GM04503 (cell line): ENCODE results near the gene GASK1B.

Experiments used
- DNase-seq: peaks from one replicate; pipeline ENCODE4 v3.0.0-alpha.2; 2012; ENCODE audit warnings: low read depth

The GASK1B gene

GRCh38 chr4:158172261-158173258, at the start of gene GASK1B:
GASK1B (minus strand) TSS chr4:158173025; CDS start chr4:158171375, 1,650 bp downstream.
- no peak for DNase-seq

- DNase-seq: no peak
Measured at GRCh38 chr4:158219623-158220022, 46.8 kb upstream of the GASK1B start.

- DNase-seq: no peak
Measured at GRCh38 chr4:158217763-158218162, 44.9 kb upstream of the GASK1B start.

GRCh38 chr4:158214856-158215255, 42.0 kb upstream of the GASK1B start:
- no peak for DNase-seq

- no peak for DNase-seq
Measured at GRCh38 chr4:158213466-158213865, 40.6 kb upstream of the GASK1B start.

- DNase-seq: no peak
Measured at GRCh38 chr4:158211222-158211621, 38.4 kb upstream of the GASK1B start.

- peak; percentile 27 for DNase-seq
Measured at GRCh38 chr4:158209825-158210807, 37.3 kb upstream of the GASK1B start, which contains the start of gene TMEM144. TMEM144 (plus strand) TSS chr4:158210486; CDS start chr4:158212668, 2,182 bp downstream.

GRCh38 chr4:158208963-158209640, 36.3 kb upstream of the GASK1B start:
- no peak for DNase-seq

- DNase-seq: no peak
Measured at GRCh38 chr4:158203929-158204328, 31.1 kb upstream of the GASK1B start.

GRCh38 chr4:158203436-158203835, 30.6 kb upstream of the GASK1B start:
- DNase-seq: no peak

GRCh38 chr4:158202481-158202880, 29.7 kb upstream of the GASK1B start:
- no peak for DNase-seq

GRCh38 chr4:158201876-158202275, 29.1 kb upstream of the GASK1B start:
- no peak for DNase-seq

- DNase-seq: no peak
Measured at GRCh38 chr4:158201322-158201721, 28.5 kb upstream of the GASK1B start.

- DNase-seq: no peak
Measured at GRCh38 chr4:158200214-158200613, 27.4 kb upstream of the GASK1B start.

- DNase-seq: no peak
Measured at GRCh38 chr4:158197194-158197776, 24.5 kb upstream of the GASK1B start.

- no peak for DNase-seq
Measured at GRCh38 chr4:158195297-158195696, 22.5 kb upstream of the GASK1B start.

GRCh38 chr4:158193171-158193749, 20.4 kb upstream of the GASK1B start:
- no peak for DNase-seq

GRCh38 chr4:158192439-158193158, 19.8 kb upstream of the GASK1B start:
- DNase-seq: no peak

- DNase-seq: no peak
Measured at GRCh38 chr4:158190718-158191117, 17.9 kb upstream of the GASK1B start.

- no peak for DNase-seq
Measured at GRCh38 chr4:158189422-158189821, 16.6 kb upstream of the GASK1B start.
